GM18907 (cell line): Measurements from ENCODE around the gene YEATS2.
"Not testable (repeated sequence)": the region's sequence is repeated elsewhere in the genome, so short reads cannot be mapped to it uniquely, and the experiment has no call there.

Experiments used
- ATAC-seq: cut with Tn5 transposase; IDR thresholded peaks from one replicate; pipeline ENCODE4 v1.9.1; 2021; ENCODE audit warnings: mild to moderate bottlenecking, moderate library complexity; ENCODE audit not compliant: unreplicated experiment

Gene YEATS2

GRCh38 chr3:183711516-183711915 lies 13.9 kb downstream of the YEATS2 start:
- no peak for ATAC-seq

GRCh38 chr3:183714622-183715021 lies 17.0 kb downstream of the YEATS2 start:
- ATAC-seq: no peak

GRCh38 chr3:183718012-183718411 lies 20.4 kb downstream of the YEATS2 start:
- no peak for ATAC-seq

- no peak for ATAC-seq
These were observed 27.8 kb downstream of the YEATS2 start for GRCh38 chr3:183725387-183725786.

GRCh38 chr3:183728204-183728603 lies 30.6 kb downstream of the YEATS2 start:
- no peak for ATAC-seq

- ATAC-seq: no peak
These were observed 32.8 kb downstream of the YEATS2 start for GRCh38 chr3:183730361-183730760.

GRCh38 chr3:183731611-183732010 lies 34.0 kb downstream of the YEATS2 start:
- ATAC-seq: no peak

GRCh38 chr3:183733553-183733952 lies 36.0 kb downstream of the YEATS2 start:
- no peak for ATAC-seq

- ATAC-seq: no peak
These were observed 37.3 kb downstream of the YEATS2 start for GRCh38 chr3:183734750-183735494.

- no peak for ATAC-seq
These were observed 39.5 kb downstream of the YEATS2 start for GRCh38 chr3:183737116-183737515.

- not testable (repeated sequence) for ATAC-seq
These were observed 42.6 kb downstream of the YEATS2 start for GRCh38 chr3:183740154-183740553.

GRCh38 chr3:183743231-183743630 lies 45.6 kb downstream of the YEATS2 start:
- ATAC-seq: no peak

GRCh38 chr3:183745300-183746098 lies 47.9 kb downstream of the YEATS2 start:
- no peak for ATAC-seq

- no peak for ATAC-seq
These were observed 56.5 kb downstream of the YEATS2 start for GRCh38 chr3:183754052-183754451.

GRCh38 chr3:183762304-183762703 lies 64.7 kb downstream of the YEATS2 start:
- ATAC-seq: no peak

GRCh38 chr3:183764847-183765731 lies 67.5 kb downstream of the YEATS2 start:
- ATAC-seq: no peak

GRCh38 chr3:183766107-183766506 lies 68.5 kb downstream of the YEATS2 start:
- no peak for ATAC-seq

GRCh38 chr3:183766745-183767606 lies 69.4 kb downstream of the YEATS2 start:
- peak; percentile 76 for ATAC-seq

GRCh38 chr3:183768114-183768513 lies 70.5 kb downstream of the YEATS2 start:
- ATAC-seq: no peak

GRCh38 chr3:183769453-183769852 lies 71.9 kb downstream of the YEATS2 start:
- ATAC-seq: no peak
